GM10266 (cell line): ENCODE measurements around the gene RASSF4.

Experiments used
- DNase-seq: peaks from one replicate; pipeline ENCODE4 v3.0.0; 2012; ENCODE audit errors: extremely low spot score
- TF ChIP-seq, protein P1 (sequence below): IDR thresholded peaks from 2 replicates; pipeline ENCODE4 v1.5.1; 2012; ENCODE audit warnings: mild to moderate bottlenecking, low read depth; ENCODE audit not compliant: control insufficient read depth, insufficient read depth; ENCODE audit errors: missing control alignments

The RASSF4 gene

DNA sequence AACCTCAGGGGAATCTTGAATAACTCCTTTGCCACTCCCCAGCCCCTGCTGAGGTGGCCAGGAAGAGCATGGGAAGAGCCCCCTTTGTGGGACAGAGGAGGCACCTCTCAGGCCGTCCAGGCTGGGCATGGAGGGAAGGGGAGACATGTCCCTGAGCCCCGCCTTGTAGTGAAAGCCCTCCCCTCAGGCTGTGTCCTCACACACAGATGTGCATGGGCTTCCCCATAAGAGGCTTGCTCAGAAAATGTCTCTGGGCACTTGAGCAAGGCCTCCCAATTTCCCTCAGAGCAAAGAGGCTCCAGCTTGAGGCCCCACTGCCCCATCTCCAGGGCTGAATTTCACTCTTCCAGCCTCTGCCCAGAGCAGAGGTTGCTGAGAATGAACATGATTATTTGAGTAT, 44.7 kb upstream of the RASSF4 start:
- TF ChIP-seq, protein P1, sequence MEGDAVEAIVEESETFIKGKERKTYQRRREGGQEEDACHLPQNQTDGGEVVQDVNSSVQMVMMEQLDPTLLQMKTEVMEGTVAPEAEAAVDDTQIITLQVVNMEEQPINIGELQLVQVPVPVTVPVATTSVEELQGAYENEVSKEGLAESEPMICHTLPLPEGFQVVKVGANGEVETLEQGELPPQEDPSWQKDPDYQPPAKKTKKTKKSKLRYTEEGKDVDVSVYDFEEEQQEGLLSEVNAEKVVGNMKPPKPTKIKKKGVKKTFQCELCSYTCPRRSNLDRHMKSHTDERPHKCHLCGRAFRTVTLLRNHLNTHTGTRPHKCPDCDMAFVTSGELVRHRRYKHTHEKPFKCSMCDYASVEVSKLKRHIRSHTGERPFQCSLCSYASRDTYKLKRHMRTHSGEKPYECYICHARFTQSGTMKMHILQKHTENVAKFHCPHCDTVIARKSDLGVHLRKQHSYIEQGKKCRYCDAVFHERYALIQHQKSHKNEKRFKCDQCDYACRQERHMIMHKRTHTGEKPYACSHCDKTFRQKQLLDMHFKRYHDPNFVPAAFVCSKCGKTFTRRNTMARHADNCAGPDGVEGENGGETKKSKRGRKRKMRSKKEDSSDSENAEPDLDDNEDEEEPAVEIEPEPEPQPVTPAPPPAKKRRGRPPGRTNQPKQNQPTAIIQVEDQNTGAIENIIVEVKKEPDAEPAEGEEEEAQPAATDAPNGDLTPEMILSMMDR: no peak
- no peak for DNase-seq

DNA sequence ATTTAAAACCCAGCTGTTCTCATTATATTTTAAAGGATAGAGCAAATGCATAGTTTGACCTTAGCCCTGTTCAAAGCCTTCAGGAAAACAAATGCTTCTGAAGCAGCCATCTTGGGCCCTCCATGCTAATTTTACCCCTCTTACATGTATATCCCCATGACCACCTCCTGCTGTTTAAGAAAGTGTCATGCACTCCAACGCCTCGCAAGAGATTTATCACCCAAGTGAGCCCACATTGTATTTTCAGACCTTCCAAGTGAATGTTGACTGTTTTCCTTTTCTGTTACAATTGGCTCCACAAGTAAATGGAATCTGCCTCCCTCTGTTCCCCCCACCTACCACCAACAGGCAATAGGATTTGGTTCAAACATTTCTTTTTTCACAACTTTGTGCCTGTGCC, 43.2 kb upstream of the RASSF4 start:
- TF ChIP-seq, protein P1: no peak
- no peak for DNase-seq

DNA sequence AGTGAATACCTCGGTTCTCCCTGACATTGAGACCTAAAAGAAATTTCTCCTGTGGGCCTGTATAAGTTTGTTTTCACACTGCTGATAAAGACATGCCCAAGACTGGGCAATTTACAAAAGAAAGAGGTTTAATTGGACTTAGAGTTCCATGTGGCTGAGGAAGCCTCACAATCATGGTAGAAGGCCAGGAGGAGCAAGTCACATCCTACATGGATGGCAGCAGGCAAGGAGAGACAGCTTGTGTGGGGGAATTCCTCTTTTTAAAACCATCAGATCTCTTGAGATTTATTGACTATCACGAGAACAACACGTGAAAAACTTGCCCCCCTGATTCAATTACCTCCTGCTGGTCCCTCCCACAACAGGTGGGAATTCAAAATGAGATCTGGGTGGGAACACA, 41.8 kb upstream of the RASSF4 start:
- no peak for DNase-seq
- TF ChIP-seq, protein P1: no peak

DNA sequence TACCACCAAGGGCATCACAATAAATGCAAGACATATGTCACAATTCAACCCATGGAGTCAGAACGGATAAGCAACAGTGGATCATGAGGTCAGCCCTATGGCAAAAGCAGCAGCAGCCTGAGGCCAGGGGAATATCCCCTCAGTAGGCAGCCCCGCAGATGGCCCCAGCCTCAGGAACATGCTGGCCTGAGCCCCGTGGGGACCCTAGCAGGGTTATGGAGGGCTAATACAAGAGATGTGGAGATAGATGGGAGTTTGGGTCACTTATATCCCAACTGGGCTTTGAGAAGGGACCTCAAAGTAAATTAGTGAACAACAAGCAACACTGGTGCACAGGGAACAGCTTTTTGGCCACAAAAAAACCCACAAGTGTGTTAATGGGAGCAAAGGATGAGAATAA, 39.4 kb upstream of the RASSF4 start:
- TF ChIP-seq, protein P1: no peak
- DNase-seq: no peak

DNA sequence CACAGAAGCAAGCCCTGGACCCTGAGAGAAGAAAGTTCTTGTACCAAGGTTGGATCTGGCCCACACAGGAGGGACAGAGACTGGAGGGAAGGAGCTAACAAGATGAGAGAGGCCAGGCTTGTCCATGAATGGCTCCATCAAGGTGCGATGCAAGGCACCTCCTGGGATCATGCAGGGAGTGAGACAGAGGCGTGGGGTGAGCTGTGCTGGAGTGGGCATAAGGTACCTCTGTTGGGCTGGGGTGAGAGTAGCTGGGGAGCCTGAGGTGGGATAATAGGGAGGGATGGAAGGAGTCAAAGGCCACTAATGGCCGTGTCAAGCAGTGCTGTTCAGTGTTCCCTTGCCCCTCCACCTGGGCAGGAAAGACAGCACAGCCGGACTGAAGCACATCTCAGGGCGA, 38.5 kb upstream of the RASSF4 start:
- DNase-seq: no peak
- TF ChIP-seq, protein P1: no peak

DNA sequence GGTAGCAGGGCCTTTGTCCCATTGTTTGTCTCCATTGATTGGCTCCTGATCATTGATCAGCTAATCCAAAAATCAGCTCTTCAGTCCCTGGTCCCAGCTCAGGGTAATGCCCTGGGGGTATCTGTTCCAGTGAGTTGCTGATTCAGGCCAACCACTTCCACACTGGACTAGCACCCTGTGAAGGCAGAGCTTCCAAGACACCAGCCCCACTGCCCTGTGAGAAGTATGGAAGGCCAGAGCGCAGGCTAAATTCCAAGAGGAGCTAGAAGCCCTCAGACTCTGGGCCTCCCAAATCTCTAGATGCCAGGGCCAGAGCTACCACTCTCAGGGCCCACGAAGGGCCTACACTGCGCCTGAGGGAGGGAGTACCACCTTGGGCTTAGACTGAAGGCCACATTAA, 38.1 kb upstream of the RASSF4 start:
- no peak for DNase-seq
- TF ChIP-seq, protein P1: no peak

DNA sequence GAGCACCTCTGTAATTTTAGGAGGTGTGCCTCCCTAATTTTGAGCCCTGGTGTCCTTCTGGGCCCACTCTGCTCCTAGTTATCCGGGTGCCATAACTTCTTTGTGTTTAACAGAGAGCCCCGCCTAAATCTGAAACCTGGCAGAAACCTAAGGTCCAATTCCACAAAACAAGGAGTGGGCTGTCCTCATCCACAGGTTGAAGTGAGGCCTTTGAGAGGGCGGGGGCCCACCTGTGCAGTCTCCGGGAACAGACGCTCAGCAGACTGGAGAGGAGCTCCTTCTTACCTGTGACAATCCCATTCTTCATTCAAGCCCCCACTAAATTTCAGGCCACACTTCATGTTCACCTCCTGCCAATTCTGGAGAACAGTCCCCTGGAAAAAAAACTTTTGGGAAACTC, 37.6 kb upstream of the RASSF4 start:
- DNase-seq: no peak
- TF ChIP-seq, protein P1: no peak
